ENCODE data around the gene STIM1. TPM values are rescaled to one million over a fixed set of nuclear protein-coding genes. Genes with fewer than 3 reads are reported as not detected.

The STIM1 gene
- total RNA-seq, 1 experiment from 2014 or later: 15.2 TPM

DNA sequence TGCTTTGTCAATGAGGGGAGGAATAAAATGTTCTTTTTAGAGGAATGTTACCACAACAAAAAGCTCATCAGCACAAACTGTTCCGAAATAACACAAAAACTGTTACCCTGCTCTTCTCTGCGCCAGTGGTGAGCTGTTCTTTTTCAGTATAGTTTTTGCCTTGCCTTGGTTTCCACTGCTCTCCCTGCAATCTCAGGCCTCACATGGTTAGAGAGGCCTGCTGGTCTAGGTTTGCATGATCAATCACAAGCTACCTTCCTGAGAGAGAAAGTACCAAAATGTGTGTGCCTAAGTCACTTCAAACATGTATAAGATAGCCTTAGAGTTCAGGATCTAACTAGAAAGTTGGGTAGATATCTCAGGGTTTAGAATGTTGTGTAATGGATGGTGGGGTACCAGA lies 114.6 kb downstream of the STIM1 start:
- Mint-ChIP-seq H3K4me1 (no peaks in the 10 kb centered on the region; a peak in 1 of 4 replicates), H3K27ac (no peak overlapping the region; a peak in 1 of 7 replicates)

More for the DNA sequence above, 114.6 kb downstream of the STIM1 start:
- no peak overlapping the region for H2BK12ac ChIP-seq (ENCODE audit: insufficient read length, low read depth, low read length)
- H3K79me1 ChIP-seq (ENCODE audit: insufficient read depth, low read depth, low read length, poor library complexity, severe bottlenecking): no peaks in the 10 kb centered on the region
- H4K91ac ChIP-seq (ENCODE audit: insufficient read length, low read depth, low read length): no peak overlapping the region
- no peak overlapping the region for H4K8ac ChIP-seq (replicated peaks; ENCODE audit: insufficient read length, low read depth, low read length)
- TF ChIP-seq, protein P1, sequence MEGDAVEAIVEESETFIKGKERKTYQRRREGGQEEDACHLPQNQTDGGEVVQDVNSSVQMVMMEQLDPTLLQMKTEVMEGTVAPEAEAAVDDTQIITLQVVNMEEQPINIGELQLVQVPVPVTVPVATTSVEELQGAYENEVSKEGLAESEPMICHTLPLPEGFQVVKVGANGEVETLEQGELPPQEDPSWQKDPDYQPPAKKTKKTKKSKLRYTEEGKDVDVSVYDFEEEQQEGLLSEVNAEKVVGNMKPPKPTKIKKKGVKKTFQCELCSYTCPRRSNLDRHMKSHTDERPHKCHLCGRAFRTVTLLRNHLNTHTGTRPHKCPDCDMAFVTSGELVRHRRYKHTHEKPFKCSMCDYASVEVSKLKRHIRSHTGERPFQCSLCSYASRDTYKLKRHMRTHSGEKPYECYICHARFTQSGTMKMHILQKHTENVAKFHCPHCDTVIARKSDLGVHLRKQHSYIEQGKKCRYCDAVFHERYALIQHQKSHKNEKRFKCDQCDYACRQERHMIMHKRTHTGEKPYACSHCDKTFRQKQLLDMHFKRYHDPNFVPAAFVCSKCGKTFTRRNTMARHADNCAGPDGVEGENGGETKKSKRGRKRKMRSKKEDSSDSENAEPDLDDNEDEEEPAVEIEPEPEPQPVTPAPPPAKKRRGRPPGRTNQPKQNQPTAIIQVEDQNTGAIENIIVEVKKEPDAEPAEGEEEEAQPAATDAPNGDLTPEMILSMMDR (conservative IDR thresholded peaks at IDR 0.05): no peak
- H4K20me1 ChIP-seq (ENCODE audit: control insufficient read depth, insufficient read depth, insufficient read length): no peaks in the 10 kb centered on the region
- Mint-ChIP-seq H3K27me3 (ENCODE audit: low read depth) (no peaks in the 10 kb centered on the region), H3K36me3 (ENCODE audit: insufficient read depth in 1 of 3, low read depth in 3 of 3) (no peaks in the 10 kb centered on the region; a peak in 1 of 7 replicates), H3K4me3 (no peak overlapping the region), H3K9me3 (no peaks in the 10 kb centered on the region)
- no peak overlapping the region for H3K56ac ChIP-seq (ENCODE audit: insufficient read length, low read depth, low read length)
- no peaks in the 10 kb centered on the region for H3K23me2 ChIP-seq (ENCODE audit: insufficient read length, low read depth, low read length, poor library complexity, severe bottlenecking)
- no peak overlapping the region for H3K9ac ChIP-seq (ENCODE audit: extremely low read depth, insufficient read length, low read length)
- no peak overlapping the region for H3T11ph ChIP-seq (ENCODE audit: low read length)
- DNase-seq: no peak
- H3K9me3 ChIP-seq (ENCODE audit: control insufficient read depth, low read depth, low read length): no peaks in the 10 kb centered on the region
- no CpG with 5 or more reads among the region's 2 CpGs for WGBS (ENCODE audit: extremely low coverage, insufficient read length, low lambda C conversion rate)
- no peak overlapping the region for H4K5ac ChIP-seq (ENCODE audit: insufficient read length, low read depth, low read length)
- no peak overlapping the region for H2AK5ac ChIP-seq (ENCODE audit: insufficient read length, low read length)
- no peaks in the 10 kb centered on the region for H3K4me1 ChIP-seq (ENCODE audit: insufficient read depth, low read length)
- no peak overlapping the region for H2BK5ac ChIP-seq (ENCODE audit: insufficient read length, low read length)
- H3K79me2 ChIP-seq (ENCODE audit: insufficient read depth, low read length): no peaks in the 10 kb centered on the region
- no peak overlapping the region for H3K14ac ChIP-seq (ENCODE audit: insufficient read depth, low read length)
- no peak overlapping the region for H3K4ac ChIP-seq (ENCODE audit: low read depth, low read length)
- H2AFZ ChIP-seq (ENCODE audit: low read length): no peak overlapping the region
- H3K23ac ChIP-seq (ENCODE audit: insufficient read length, low read depth, low read length): no peak overlapping the region
- no peak overlapping the region for H3K4me2 ChIP-seq (ENCODE audit: insufficient read depth, insufficient read length, low read length)
- no peak overlapping the region for H2BK20ac ChIP-seq (ENCODE audit: low read depth, low read length, poor library complexity, severe bottlenecking)
- no peak overlapping the region for H2BK15ac ChIP-seq (ENCODE audit: low read depth, low read length)
- no peak overlapping the region for H2BK120ac ChIP-seq (ENCODE audit: low read depth, low read length, poor library complexity, severe bottlenecking)
- no peak overlapping the region for H3K18ac ChIP-seq (ENCODE audit: insufficient read length, low read depth, low read length)
- no peaks in the 10 kb centered on the region for H3K27me3 ChIP-seq (ENCODE audit: insufficient read depth, low read length)
- H3K27ac ChIP-seq (ENCODE audit: insufficient read length, low read depth, low read length): no peak overlapping the region

Measured in H9 (cell line).